ENCODE results near the gene WDTC1.

- TF ChIP-seq YY1 (IDR thresholded peaks at IDR 0.05; ENCODE audit: insufficient read depth, insufficient read length) (no peak), ZNF274 (IDR thresholded peaks at IDR 0.05; ENCODE audit: low read depth, low read length) (no peak)
These were observed 97.0 kb downstream of the WDTC1 start for GRCh38 chr1:27331426-27331825.

All from NT2/D1 (cell line).